GM19023 (cell line): ENCODE measurements around the gene ATXN10.

Experiments used
- ATAC-seq: cut with Tn5 transposase; IDR thresholded peaks from one replicate; pipeline ENCODE4 v1.9.1; 2021; ENCODE audit warnings: mild to moderate bottlenecking, moderate library complexity; ENCODE audit not compliant: unreplicated experiment

The ATXN10 gene

GRCh38 chr22:45817745-45818423 is 146.2 kb downstream of the ATXN10 start:
- no peak for ATAC-seq

- no peak for ATAC-seq
These were observed 146.9 kb downstream of the ATXN10 start for GRCh38 chr22:45818424-45819085.

- ATAC-seq: no peak
These were observed 147.7 kb downstream of the ATXN10 start for GRCh38 chr22:45819305-45819704.

GRCh38 chr22:45823336-45823735 is 151.7 kb downstream of the ATXN10 start:
- ATAC-seq: no peak

DNA sequence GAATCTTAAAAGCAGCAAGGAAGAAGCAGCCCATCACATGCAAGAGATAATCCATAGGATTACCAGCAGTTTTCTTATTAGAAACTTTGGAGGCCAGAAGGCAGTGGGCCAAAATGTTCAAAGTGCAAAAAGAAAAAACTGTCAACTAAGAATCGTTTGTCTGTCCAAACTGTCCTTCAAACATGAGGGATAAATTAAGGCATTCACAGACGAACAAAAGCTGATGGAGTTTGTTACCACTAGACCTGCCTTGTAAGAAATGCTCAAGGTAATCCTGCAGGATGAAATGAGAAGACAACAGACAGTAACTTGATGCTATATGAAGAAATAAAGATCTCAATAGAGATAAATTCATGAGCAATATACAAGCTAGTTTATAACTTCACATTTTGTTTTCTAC is 154.9 kb downstream of the ATXN10 start:
- ATAC-seq: no peak

- no peak for ATAC-seq
These were observed 157.2 kb downstream of the ATXN10 start for GRCh38 chr22:45828841-45829240.

DNA sequence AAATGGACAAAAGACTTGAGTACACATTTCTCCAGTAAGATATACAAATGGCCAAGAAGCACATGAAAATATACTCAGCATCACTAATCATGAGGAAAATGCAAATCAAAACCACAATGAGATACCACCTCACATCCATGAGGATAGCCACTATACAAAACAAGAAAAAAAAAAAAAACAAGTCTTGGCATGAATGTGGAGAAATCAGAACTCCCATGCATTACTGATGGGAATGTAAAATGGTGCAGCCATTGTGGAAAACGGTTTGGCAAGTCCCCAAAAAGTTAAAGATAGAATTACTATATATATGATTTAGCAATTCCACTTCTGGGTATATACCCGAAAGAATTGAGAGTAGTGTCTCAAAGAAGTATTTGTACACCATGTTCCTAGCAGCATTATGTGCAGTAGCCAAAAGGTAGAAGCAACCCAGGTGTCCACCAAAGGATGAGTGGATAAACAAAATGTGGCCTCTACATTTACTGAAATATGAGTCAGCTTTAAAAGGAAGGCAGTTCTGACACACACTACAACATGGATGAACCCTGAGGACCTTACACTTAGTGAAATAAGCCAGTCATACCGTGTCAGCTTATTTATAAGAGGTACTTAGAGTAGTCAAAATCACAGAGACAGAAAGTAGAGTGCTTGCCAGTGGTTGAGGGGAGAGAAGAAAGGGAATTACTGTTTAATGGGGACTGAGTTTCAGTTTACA is 159.1 kb downstream of the ATXN10 start:
- no peak for ATAC-seq

DNA sequence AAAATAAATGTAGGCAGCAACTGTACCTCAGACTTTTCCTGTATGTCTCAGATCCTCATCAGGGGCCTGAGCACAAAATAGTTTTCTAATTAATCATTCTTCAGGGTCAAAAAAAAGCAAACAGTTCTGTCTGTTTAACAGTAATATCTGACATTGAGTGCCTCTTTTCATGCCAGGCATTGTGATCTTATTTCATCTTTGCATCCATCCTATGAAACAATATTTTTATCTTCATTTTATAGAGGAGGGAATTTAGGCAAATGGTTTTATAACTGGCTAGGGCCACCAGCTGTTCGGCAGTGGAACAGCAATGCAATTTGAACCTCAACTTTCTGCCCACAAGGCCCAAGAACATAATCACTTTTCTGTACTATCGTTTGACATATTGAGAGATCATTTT is 159.8 kb downstream of the ATXN10 start:
- ATAC-seq: no peak

DNA sequence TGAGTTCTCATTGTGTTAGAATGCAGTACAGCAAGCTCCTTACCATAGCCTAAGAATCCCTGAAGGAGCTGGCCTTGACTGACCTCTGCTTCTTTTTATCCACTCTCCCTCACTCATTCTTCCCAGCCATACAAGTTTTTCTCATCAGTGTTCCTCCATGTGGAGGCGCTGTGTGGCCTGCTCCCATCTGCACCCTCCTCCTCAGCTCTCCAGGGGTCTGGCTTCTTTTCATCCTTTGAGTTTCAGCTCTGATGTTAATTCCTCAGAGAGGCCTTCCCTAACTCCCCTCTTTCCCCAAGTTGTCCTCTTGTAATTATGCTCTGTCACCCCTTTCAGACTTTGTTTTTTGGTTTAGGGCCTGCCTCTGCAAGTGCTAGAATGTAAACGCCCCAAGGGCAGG is 160.5 kb downstream of the ATXN10 start:
- ATAC-seq: no peak

GRCh38 chr22:45832959-45833580 is 161.4 kb downstream of the ATXN10 start:
- no peak for ATAC-seq

- no peak for ATAC-seq
These were observed 162.0 kb downstream of the ATXN10 start for GRCh38 chr22:45833613-45834012.

DNA sequence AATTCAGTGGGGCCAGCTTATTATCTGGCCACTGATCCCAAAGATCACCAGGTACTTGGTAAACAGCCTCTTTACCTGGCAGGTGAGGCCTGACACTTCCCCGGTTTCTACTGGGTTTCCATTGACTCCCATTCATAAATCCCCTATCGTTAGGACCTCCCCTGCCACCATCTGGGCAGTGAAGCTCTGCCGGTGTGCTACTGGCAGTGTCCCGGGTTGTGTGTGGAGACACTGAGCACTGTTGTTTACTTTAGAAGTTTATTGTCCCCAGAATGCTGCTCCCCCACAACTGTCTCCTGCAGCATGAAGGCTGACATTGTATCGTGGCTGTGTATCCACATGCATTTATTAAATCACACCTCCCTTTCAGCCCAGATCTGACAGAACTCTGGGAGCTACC is 162.6 kb downstream of the ATXN10 start:
- no peak for ATAC-seq

DNA sequence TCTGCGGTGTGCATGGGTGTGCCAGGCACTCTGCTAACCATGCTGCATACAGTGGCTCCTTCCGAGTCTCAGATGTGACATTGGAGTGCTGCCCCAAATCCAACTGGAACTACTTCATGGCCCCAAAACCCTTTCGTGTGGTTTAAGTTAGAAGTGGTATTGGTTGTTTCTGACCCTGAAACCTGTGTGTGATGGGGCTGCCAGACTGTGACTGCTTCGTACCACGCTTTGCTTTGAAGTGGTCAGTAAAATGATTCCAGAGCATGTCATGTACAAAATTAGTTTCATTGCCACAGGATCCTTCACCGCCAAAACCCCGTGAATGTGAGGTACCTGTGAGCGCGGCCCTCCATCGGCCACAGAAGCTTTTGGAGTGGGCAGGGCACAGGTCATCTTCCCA is 163.2 kb downstream of the ATXN10 start:
- ATAC-seq: no peak

DNA sequence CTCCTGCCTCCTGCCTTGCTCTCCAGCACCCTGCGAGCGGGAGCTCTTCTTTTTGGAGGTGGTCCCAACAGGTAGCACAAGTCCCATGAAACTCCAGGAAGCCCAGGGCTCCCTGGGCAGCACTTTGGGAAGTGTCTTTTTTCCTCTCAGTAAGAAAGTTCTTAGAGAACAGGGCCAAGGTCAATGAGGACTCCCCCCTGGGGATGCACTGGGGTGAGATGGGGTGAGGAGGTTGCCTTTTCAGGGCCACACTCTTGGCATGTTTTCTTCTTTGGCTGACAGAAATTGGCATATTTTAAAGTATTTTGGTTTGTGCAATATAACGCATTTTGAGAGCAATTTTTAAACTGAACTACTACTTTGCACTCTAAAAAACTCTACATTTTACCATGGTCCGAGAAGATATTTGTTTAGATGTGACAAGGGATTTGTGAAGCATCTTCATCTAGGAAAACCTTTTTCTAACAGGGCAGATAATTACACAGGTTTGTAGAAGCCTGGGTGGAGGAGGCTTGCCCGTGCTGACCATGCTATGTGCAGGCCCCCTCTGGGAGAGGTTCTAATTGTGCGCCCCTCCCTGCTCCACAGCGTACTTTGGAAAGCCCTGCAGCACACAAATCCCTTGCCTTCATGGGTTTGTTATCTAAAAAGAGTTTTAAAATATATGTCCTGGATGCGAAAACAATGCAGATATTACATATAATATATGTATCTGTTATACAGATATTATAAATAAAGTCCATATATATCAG is 165.0 kb downstream of the ATXN10 start:
- ATAC-seq: no peak

- ATAC-seq: no peak
These were observed 165.9 kb downstream of the ATXN10 start for GRCh38 chr22:45837508-45837907.

DNA sequence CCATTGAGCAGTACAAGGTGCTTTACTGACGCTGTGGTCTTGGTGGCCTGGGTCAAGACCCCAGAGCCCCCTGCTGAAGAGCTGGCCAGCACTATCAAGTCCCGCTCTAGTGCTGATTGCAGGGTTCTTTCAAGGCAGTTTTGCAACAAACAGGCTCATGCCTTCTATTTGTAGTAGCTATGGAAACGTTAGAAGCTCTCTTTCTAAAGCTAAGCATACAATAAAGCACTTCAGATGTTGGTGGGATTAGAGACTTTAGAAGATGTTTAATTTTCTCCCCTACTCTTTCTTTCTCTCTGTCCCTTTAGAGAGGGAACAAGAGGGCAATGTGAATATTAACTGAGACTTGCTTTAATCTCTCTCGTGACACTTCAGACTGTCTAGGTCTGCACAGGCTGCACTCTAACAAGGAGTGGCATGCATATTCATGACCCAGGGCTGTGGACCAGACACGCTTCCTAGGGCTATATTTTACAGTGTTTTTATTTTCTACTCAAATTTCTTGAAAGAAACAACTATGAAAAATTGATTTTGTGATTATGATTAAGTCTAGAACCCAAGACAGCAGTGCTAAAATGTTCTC is 166.8 kb downstream of the ATXN10 start:
- ATAC-seq: no peak

DNA sequence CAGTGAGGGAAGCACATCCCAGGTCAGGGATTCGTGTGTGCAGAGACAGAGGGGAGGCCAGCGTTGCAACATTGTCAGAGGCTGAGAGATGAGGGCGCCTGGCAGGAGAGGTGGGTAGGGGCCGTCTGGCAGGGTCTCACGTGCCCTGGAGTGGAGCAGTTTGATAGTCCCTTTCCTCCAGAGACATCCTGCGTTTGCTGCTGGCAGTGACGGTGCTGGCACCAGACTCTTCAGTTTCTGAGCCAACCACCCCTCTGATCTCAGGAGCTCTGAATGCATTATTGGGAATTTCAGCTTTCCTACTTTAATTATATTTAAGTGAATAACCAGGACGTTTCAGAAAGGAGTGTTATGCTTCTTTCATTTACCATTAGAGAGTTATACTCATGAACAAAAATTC is 168.8 kb downstream of the ATXN10 start:
- ATAC-seq: no peak

GRCh38 chr22:45842291-45842991 is 170.8 kb downstream of the ATXN10 start:
- ATAC-seq: no peak

DNA sequence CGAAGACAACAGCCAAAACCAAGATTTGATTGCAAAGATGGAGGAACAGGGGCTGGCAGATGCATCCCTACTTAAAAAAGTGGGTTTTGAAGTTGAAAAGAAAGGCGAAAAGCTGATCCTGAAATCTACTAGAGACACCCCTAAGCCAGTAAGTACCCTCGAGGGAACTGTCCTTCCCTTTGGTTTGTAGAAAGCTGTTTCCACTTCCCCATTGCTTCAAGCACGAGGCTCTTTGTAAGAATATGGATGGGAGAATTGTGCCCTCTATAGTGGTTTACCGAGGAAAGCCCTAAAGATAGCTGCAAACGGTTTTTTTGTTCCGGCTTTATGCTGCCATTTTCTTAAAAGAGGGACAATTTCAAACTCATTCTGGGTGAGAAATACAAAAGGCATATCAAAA is 171.4 kb downstream of the ATXN10 start:
- ATAC-seq: no peak

DNA sequence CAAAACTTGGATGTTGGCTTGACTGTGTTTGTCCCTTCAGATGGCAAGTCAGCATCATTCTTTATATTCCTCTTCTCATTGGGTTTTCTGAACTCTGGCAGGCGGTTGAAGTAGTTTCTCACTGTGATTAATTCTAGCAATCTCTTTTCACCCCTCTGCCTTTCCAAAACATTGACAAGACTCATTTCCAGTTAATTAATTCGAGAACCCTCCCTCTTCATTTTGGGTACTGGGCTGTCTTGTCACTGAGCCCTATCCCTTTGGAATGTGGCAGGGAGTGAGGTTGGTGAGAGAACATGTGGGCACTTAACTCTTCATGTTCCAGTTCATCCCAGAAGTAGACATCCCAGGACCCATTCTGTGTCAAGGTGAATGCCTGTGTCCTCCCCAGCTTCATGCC is 172.4 kb downstream of the ATXN10 start:
- no peak for ATAC-seq
